CD14-positive monocyte (primary cell): ENCODE results near the gene ABCB6. TPM values are rescaled to one million over a fixed set of nuclear protein-coding genes. Genes with fewer than 3 reads are reported as not detected.

Experiments used
- DNase-seq, 3 donors: peaks; one replicate each; pipeline ENCODE4 v3.0.0-alpha.2; 2011 to 2022
- H2AFZ ChIP-seq: 2 replicates; pipeline ENCODE4 v1.6.0; 2012; ENCODE audit warnings: mild to moderate bottlenecking, low read depth, low read length, inconsistent platforms; ENCODE audit not compliant: insufficient read depth, poor library complexity, severe bottlenecking
- H3K27ac ChIP-seq, 2 donors: 1 replicate in 1 of 2; 2 replicates in 1 of 2; pipeline ENCODE4 v1.5.1; 2012 to 2013; ENCODE audit warnings: low read length in 2 of 2, control low read depth in 1 of 2, inconsistent platforms in 1 of 2, low read depth in 1 of 2, mild to moderate bottlenecking in 1 of 2
- H3K27me3 ChIP-seq, 2 donors: one replicate each; pipeline versions ENCODE4 v1.6.0 to v1.6.1; 2011 to 2013; ENCODE audit warnings: low read length in 2 of 2; ENCODE audit not compliant: control insufficient read depth in 2 of 2, insufficient read depth in 2 of 2
- H3K36me3 ChIP-seq, 2 donors: replicated peaks in 1 of 2; 1 replicate in 1 of 2; 2 replicates in 1 of 2; pipeline versions ENCODE4 v1.5.1 to v1.6.1; 2012 to 2013; ENCODE audit warnings: low read length in 2 of 2, control low read depth in 1 of 2, inconsistent platforms in 1 of 2, mild to moderate bottlenecking in 1 of 2; ENCODE audit not compliant: insufficient read depth in 2 of 2, control insufficient read depth in 1 of 2
- H3K4me1 ChIP-seq, 2 donors: 1 replicate in 1 of 2; 2 replicates in 1 of 2; pipeline versions ENCODE4 v1.5.1 to v1.6.1; 2012 to 2013; ENCODE audit warnings: low read length in 2 of 2, control low read depth in 1 of 2, inconsistent platforms in 1 of 2, mild to moderate bottlenecking in 1 of 2, moderate library complexity in 1 of 2; ENCODE audit not compliant: insufficient read depth in 2 of 2, control insufficient read depth in 1 of 2
- H3K4me2 ChIP-seq: replicated peaks from 2 replicates; pipeline ENCODE3; 2012; ENCODE audit warnings: low read length, moderate library complexity, mild to moderate bottlenecking; ENCODE audit not compliant: poor library complexity, severe bottlenecking; ENCODE audit errors: extremely low read depth
- H3K4me3 ChIP-seq, 3 experiments: fragments of 200-600 bp in 1 of 3; sonication (generic) in 1 of 3; replicated peaks in 1 of 3; 1 replicate in 2 of 3; 2 replicates in 1 of 3; pipeline ENCODE4 v1.5.1; 2011 to 2013; ENCODE audit warnings: low read length in 3 of 3, mild to moderate bottlenecking in 3 of 3, control low read depth in 2 of 3, low read depth in 2 of 3, inconsistent platforms in 1 of 3, moderate library complexity in 1 of 3
- H3K79me2 ChIP-seq: 2 replicates; pipeline ENCODE4 v1.6.0; 2012; ENCODE audit warnings: mild to moderate bottlenecking, control low read depth, inconsistent platforms, low read length, moderate library complexity; ENCODE audit not compliant: insufficient read depth
- H3K9ac ChIP-seq: 2 replicates; pipeline ENCODE4 v1.6.0; 2017; ENCODE audit warnings: low read length, mild to moderate bottlenecking; ENCODE audit not compliant: insufficient read depth, poor library complexity, severe bottlenecking
- H3K9me3 ChIP-seq, 2 donors: replicated peaks in 1 of 2; 1 replicate in 1 of 2; 2 replicates in 1 of 2; pipeline versions ENCODE4 v1.5.1 to v1.6.1; 2012 to 2013; ENCODE audit warnings: low read length in 2 of 2, control low read depth in 1 of 2; ENCODE audit not compliant: control insufficient read depth in 1 of 2, insufficient read depth in 1 of 2
- H4K20me1 ChIP-seq: 2 replicates; pipeline ENCODE4 v1.6.0; 2012; ENCODE audit warnings: mild to moderate bottlenecking, low read length, control low read depth, moderate library complexity; ENCODE audit not compliant: insufficient read depth
- H3K27ac Mint-ChIP-seq, 7 donors: one replicate each; pipeline ENCODE4 v1.8.0; 2020; ENCODE audit warnings: mild to moderate bottlenecking in 7 of 7, mixed read lengths in 7 of 7, moderate library complexity in 6 of 7, inconsistent platforms in 2 of 7
- H3K27me3 Mint-ChIP-seq, 3 donors: one replicate each; pipeline ENCODE4 v1.8.0; 2021 to 2022; ENCODE audit warnings: low read depth in 3 of 3, mild to moderate bottlenecking in 3 of 3, mixed read lengths in 3 of 3, moderate library complexity in 3 of 3, inconsistent platforms in 1 of 3
- H3K36me3 Mint-ChIP-seq, 2 donors: one replicate each; pipeline ENCODE4 v1.8.0; 2020; ENCODE audit warnings: mixed read lengths in 2 of 2, inconsistent platforms in 1 of 2, mild to moderate bottlenecking in 1 of 2
- H3K4me1 Mint-ChIP-seq: one replicate; pipeline ENCODE4 v1.8.0; 2020; ENCODE audit warnings: mild to moderate bottlenecking, mixed read lengths
- H3K4me3 Mint-ChIP-seq, 2 donors: one replicate each; pipeline ENCODE4 v1.8.0; 2020; ENCODE audit warnings: mild to moderate bottlenecking in 2 of 2, mixed read lengths in 2 of 2, moderate library complexity in 1 of 2
- H3K9me3 Mint-ChIP-seq, 7 donors: one replicate each; pipeline ENCODE4 v1.8.0; 2020 to 2022; ENCODE audit warnings: mixed read lengths in 7 of 7, mild to moderate bottlenecking in 6 of 7, moderate library complexity in 6 of 7, inconsistent platforms in 2 of 7
- CTCF ChIP-seq: fragments of 200-600 bp; IDR thresholded peaks from one replicate; pipeline ENCODE4 v1.8.0; 2022; ENCODE audit warnings: antibody characterized with exemption, mild to moderate bottlenecking
- WGBS: methylation state at CpG from one replicate; pipeline ENCODE4 v1.1.5; 2013; ENCODE audit warnings: missing lambda C conversion rate; ENCODE audit not compliant: insufficient coverage; 5-methylcytosine and 5-hydroxymethylcytosine counted together
- intact Hi-C, 2 donors: fragments of 100-400 bp; cut with micrococcal nuclease; formaldehyde crosslinking; loops; one replicate each; pipeline versions ENCODE4 v1.15.0 to v1.15.1; 2023
- polyA plus RNA-seq, 3 donors: library from polyadenylated mRNA; depleted of rRNA in 1 of 3; unstranded in 2 of 3; stranded (reverse) in 1 of 3; fragments of 300-500 nt in 2 of 3; fragments of >200 nt in 1 of 3; fragmentation: Illumina TruSeq in 2 of 3; gene quantifications; 1 replicate in 2 of 3; 2 replicates in 1 of 3; pipeline ENCODE4 v1.2.3, GENCODE V29; 2012 to 2021

The ABCB6 gene
- polyA plus RNA-seq, 3 donors, result 0.28 to 4.8 (median 0.58) TPM

GRCh38 chr2:219254590-219255201 lies 35.9 kb upstream of the ABCB6 start:
- Histone ChIP-seq H3K9ac (peak overlapping the region; percentile 84), H3K4me2 (peak overlapping the region; percentile 95), H3K27me3 (no peaks in the 10 kb centered on the region), H3K4me3 (peak overlapping the region; percentile 88 to 96 (median 88)), H3K9me3 (no peaks in the 10 kb centered on the region), H3K4me1 (peaks cover 40 to 51% of the 10 kb centered on the region in 2 donors), H3K79me2 (peaks cover 45% of the 10 kb centered on the region), H3K27ac (peak overlapping the region; percentile 80 to 90), H2AFZ (peak overlapping the region; percentile 89), H3K36me3 (peaks cover 14% of the 10 kb centered on the region in 2 donors), H4K20me1 (peaks cover 30% of the 10 kb centered on the region)
- Mint-ChIP-seq H3K9me3 (no peaks in the 10 kb centered on the region), H3K36me3 (peaks cover 17 to 19% of the 10 kb centered on the region in 2 donors), H3K27ac (peak overlapping the region; percentile 92 to 98 (median 95)), H3K4me1 (peaks cover 39% of the 10 kb centered on the region), H3K4me3 (peak overlapping the region; percentile 87 to 89), H3K27me3 (peaks cover 2 to 4% (median 4%) of the 10 kb centered on the region in 3 donors)
- WGBS, result 0% methylated on average over 9 of the region's 12 CpGs
- TF ChIP-seq CTCF, result no peak
- DNase-seq, result peak; percentile 68 to 84 (median 77)
- intact Hi-C loops, result loop anchor here (1.0 to 5.0 kb wide), 4 partner anchors 24 to 77 kb away; partner anchors contain the start of genes ABCB6 (in 2 of the 2), DNAJB2 (in 2 of the 2), CNPPD1 (in 1 of the 2) and RETREG2 (in 1 of the 2)

GRCh38 chr2:219253753-219254589 lies 35.2 kb upstream of the ABCB6 start, which contains the start of gene TUBA4A:
Gene TUBA4A, minus strand, starts transcription at chr2:219253918. Its CDS starts 60 bp downstream, at chr2:219253858.
- Histone ChIP-seq H3K9me3 (no peaks in the 10 kb centered on the region), H3K4me2 (peak within 1 kb of the TSS; percentile 95), H3K79me2 (peaks cover 52% of the 10 kb centered on the region), H3K9ac (peak within 1 kb of the TSS; percentile 84), H3K27ac (peak within 1 kb of the TSS; percentile 80 to 90), H3K27me3 (no peaks in the 10 kb centered on the region), H3K4me3 (peak within 1 kb of the TSS; percentile 88 to 96 (median 88)), H2AFZ (peak within 1 kb of the TSS; percentile 89), H3K36me3 (peaks cover 14 to 16% of the 10 kb centered on the region in 2 donors), H4K20me1 (peaks cover 30% of the 10 kb centered on the region), H3K4me1 (peaks cover 47 to 59% of the 10 kb centered on the region in 2 donors)
- H3K4me3 Mint-ChIP-seq, result peak within 1 kb of the TSS; percentile 90 to 96
- H3K27me3 Mint-ChIP-seq, result peaks cover 0 to 3% (median 2%) of the 10 kb centered on the region in 3 donors
- intact Hi-C loops, result loop anchor here (1.0 to 5.0 kb wide), 4 partner anchors 25 to 77 kb away; partner anchors contain the start of genes ABCB6 (in 2 of the 2), DNAJB2 (in 2 of the 2), CNPPD1 (in 1 of the 2) and RETREG2 (in 1 of the 2)
- peaks cover 18 to 25% of the 10 kb centered on the region in 2 donors for H3K36me3 Mint-ChIP-seq
- under 1% methylated on average over 69 of the region's 76 CpGs for WGBS
- H3K4me1 Mint-ChIP-seq, result peaks cover 47% of the 10 kb centered on the region
- peak within 1 kb of the TSS; percentile 92 to 98 (median 95) for H3K27ac Mint-ChIP-seq
- peak; percentile 81 to 87 (median 83) for DNase-seq
- H3K9me3 Mint-ChIP-seq, result no peaks in the 10 kb centered on the region
- no peak for TF ChIP-seq CTCF
